SW480 (cell line): ENCODE results near the gene KLHL22.

Experiments used
- DNase-seq: peaks from one replicate; pipeline ENCODE4 v3.0.0-alpha.2; 2016; ENCODE audit warnings: low spot score

KLHL22 gene

GRCh38 chr22:20432244-20432686, 63.3 kb downstream of the KLHL22 start:
- DNase-seq, result no peak

DNA sequence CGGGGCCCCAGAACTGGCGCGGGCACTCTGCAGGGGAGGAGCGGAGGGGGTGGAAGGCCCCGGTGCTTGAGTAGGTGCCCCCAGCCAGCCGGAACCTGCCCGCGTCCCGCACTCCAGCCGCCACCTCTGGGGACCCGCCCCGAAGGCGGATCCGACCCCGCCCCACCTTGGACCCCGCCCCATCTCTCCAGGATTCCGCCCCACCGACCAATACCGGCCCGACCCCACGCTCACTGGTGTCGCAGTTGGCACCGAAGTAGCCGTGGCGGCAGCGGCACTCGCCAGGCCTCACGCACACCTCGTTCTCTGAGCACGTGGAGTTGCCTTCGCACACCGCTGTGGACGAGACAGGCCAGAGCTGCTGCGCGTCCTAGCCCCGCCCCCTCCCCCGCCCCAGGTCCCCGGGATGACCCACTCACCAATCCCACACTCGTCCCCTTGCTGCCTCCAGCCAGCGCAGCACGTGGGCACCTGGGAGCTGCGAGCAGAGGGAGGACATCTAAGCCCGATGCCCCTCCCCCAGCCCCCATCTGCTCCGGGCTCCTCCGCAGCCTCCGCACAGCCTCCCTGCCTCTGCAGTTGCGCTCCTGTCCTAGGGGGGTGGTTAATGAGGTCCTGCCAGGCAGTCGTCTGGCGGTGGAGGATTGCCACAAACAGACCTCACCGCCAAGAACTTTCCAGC, 63.9 kb downstream of the KLHL22 start:
- no peak for DNase-seq

GRCh38 chr22:20430720-20431510, 64.7 kb downstream of the KLHL22 start:
- peak; percentile 78 for DNase-seq

GRCh38 chr22:20430101-20430719, 65.4 kb downstream of the KLHL22 start:
- DNase-seq, result no peak

GRCh38 chr22:20429254-20430100, 66.1 kb downstream of the KLHL22 start:
- peak; percentile 57 for DNase-seq

DNA sequence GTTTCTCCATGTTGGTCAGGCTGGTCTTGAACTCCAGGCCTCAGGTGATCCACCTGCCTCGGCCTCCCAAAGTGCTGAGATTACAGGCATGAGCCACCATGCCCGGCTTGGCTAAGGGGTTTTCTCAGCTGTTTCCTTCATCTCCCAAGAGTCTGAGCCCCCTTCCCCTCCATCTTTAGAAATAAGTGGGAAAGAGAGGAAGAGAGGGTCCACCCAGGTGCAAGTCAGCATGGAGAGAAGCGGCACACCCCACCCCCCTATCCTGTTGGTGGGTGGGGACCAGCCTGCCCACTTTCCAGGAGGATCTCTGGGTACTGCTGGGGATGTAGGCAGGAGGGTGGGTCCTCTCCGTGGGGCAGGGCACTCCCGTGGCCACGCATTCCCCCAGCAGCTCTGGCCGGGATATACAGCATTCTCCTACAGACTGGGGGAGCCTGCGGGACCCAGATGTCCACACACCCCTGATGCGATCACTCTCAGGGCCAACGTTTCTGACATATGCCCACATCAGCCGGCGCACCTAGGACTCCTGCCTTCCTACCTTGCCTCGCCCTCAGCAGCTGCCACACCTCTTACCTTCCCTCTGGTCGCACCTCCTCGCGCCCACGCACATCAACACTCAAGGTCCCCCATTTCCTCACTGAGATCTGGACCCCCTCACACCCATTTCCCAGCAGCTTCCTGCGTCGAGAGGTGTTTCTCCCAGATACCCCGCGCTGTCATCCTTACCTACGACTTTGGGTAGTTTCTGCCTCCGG, 66.9 kb downstream of the KLHL22 start:
- peak; percentile 16 for DNase-seq

GRCh38 chr22:20427945-20428417, 67.6 kb downstream of the KLHL22 start:
- DNase-seq, result no peak

DNA sequence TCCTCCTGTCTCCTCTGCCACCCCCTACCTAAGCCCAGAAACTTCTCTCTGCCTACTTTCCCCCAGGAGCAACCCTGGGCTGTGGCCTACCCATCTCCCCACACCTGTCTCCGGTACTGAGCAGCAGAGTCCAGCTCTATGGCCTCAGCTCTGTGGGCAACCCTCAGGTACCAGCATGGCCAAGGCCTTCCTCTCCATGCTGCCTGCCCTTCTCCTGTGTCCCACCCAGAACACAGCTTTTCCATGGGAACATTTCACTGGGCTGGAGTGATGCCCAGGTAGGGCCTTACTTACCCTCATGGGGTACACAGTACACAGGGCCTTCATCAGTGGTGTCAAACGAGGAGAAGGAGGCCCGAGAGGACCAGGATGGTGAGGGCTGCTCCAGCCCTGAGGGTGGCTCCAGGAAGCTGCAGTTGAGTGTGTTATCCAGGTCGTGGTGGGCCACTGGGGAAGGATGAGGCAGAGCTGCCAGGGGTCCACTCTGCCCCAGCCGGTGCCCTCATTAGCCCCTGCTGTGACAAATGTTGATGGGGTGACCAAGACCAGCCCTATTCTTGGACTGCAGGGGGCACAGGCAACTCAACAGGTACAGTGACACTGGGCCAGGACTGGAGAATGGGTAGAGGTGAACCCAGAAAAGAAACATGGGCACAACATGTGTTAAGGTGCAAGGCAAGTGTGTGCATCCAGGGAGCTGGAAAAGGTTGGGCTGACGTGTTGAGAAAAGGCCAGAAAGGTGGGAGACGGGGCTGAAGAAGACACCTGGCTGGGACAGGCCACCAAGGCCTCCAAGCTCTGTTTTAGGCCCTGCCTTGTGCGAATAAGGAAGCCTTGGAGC, 68.3 kb downstream of the KLHL22 start:
- DNase-seq, result no peak

GRCh38 chr22:20426259-20426615, 69.4 kb downstream of the KLHL22 start:
- no peak for DNase-seq

GRCh38 chr22:20425566-20426258, 69.9 kb downstream of the KLHL22 start:
- DNase-seq, result no peak

DNA sequence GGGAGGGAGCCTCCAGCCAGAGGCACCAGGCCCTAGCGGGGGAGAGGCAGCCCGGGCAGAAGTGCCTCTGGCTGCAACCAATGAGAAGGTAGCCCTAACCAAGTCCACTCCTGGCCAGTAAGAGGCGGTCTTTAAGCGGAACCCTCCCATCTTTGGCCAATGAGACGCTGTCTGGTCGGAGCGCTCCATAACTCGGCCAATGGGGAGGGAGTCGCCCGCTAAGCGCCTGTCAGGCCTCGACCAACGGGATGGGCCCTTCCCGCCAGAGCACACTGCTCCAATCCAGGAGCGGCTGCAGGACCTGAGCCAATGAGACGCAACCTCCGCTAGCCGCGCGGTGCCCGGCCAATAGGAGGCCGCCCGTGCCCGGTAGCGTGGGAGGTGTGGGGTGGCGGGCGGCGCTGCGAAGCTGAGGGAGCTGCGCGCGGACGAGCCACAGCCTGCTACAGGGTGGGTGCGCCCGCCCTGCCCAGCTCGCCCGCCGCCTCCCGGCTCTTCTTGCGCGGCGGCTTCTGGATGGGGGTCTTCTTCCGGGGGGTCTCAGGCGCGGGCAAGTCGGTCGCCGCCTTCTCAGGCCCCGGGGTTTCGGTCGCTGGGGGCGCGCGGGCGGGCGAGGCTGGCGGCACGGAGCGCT, 70.5 kb downstream of the KLHL22 start:
- no peak for DNase-seq

- no peak for DNase-seq
These were observed 71.0 kb downstream of the KLHL22 start for GRCh38 chr22:20424568-20424931.

GRCh38 chr22:20423906-20424551, 71.6 kb downstream of the KLHL22 start:
- no peak for DNase-seq

GRCh38 chr22:20423008-20423905, 72.3 kb downstream of the KLHL22 start:
- DNase-seq, result no peak

GRCh38 chr22:20422271-20423007, 73.2 kb downstream of the KLHL22 start:
- DNase-seq, result no peak

GRCh38 chr22:20421507-20421874, 74.1 kb downstream of the KLHL22 start:
- DNase-seq, result no peak
